Liver (tissue), 9 donors: Measurements from ENCODE around the gene ANKRD13D. TPM values are rescaled to one million over a fixed set of nuclear protein-coding genes. Genes with fewer than 3 reads are reported as not detected.

ENCODE experiments used
- DNase-seq: peaks from one replicate; pipeline ENCODE4 v3.0.0-alpha.2; 2017; ENCODE audit warnings: low spot score
- H3K27ac ChIP-seq, 2 donors: one replicate each; pipeline ENCODE4 v1.7.0; 2013; ENCODE audit warnings: inconsistent platforms in 2 of 2, low read length in 2 of 2, control low read depth in 1 of 2, low read depth in 1 of 2, mild to moderate bottlenecking in 1 of 2
- H3K27me3 ChIP-seq, 4 donors: one replicate each; pipeline versions ENCODE4 v1.6.1 to v1.7.0; 2013; ENCODE audit warnings: low read length in 3 of 4, inconsistent platforms in 1 of 4, mild to moderate bottlenecking in 1 of 4, moderate library complexity in 1 of 4; ENCODE audit not compliant: control insufficient read depth in 4 of 4, insufficient read depth in 4 of 4
- H3K36me3 ChIP-seq, 4 donors: one replicate each; pipeline versions ENCODE4 v1.6.1 to v1.7.0; 2013; ENCODE audit warnings: low read length in 3 of 4, mild to moderate bottlenecking in 3 of 4, low read depth in 1 of 4, moderate library complexity in 1 of 4; ENCODE audit not compliant: control insufficient read depth in 4 of 4, insufficient read depth in 3 of 4
- H3K4me1 ChIP-seq, 4 donors: one replicate each; pipeline versions ENCODE4 v1.6.1 to v1.7.0; 2013; ENCODE audit warnings: low read length in 3 of 4, mild to moderate bottlenecking in 3 of 4, moderate library complexity in 1 of 4; ENCODE audit not compliant: control insufficient read depth in 4 of 4, insufficient read depth in 4 of 4
- H3K4me3 ChIP-seq, 3 donors: one replicate each; pipeline versions ENCODE4 v1.6.1 to v1.7.0; 2013; ENCODE audit warnings: low read length in 3 of 3, control low read depth in 1 of 3, low read depth in 1 of 3, mild to moderate bottlenecking in 1 of 3
- H3K9ac ChIP-seq, 2 donors: one replicate each; pipeline ENCODE4 v1.7.0; 2013; ENCODE audit warnings: low read length in 2 of 2, mild to moderate bottlenecking in 2 of 2, moderate library complexity in 2 of 2, control low read depth in 1 of 2, low read depth in 1 of 2
- H3K9me3 ChIP-seq, 4 donors: one replicate each; pipeline versions ENCODE4 v1.6.1 to v1.7.0; 2013; ENCODE audit warnings: low read length in 3 of 4; ENCODE audit not compliant: control insufficient read depth in 4 of 4
- FOXA1 ChIP-seq: IDR thresholded peaks from 2 replicates; pipeline ENCODE4 v1.6.1; 2016; ENCODE audit warnings: antibody characterized with exemption
- FOXA2 ChIP-seq: IDR thresholded peaks from 2 replicates; pipeline ENCODE4 v1.6.1; 2016; ENCODE audit warnings: antibody characterized with exemption
- GABPA ChIP-seq, 2 donors: IDR thresholded peaks in 1 of 2; conservative IDR thresholded peaks in 1 of 2; 2 replicates each; pipeline ENCODE4 v1.6.1; 2016; ENCODE audit warnings: antibody characterized with exemption in 2 of 2, mild to moderate bottlenecking in 1 of 2, moderate library complexity in 1 of 2
- HNF4G ChIP-seq: IDR thresholded peaks from 2 replicates; pipeline ENCODE4 v1.6.1; 2016; ENCODE audit warnings: antibody characterized with exemption
- JUND ChIP-seq, 2 donors: IDR thresholded peaks; 2 replicates each; pipeline ENCODE4 v1.6.1; 2016; ENCODE audit warnings: antibody characterized with exemption in 2 of 2
- RAD21 ChIP-seq, 2 donors: IDR thresholded peaks; 2 replicates each; pipeline ENCODE4 v1.6.1; 2016; ENCODE audit warnings: antibody characterized with exemption in 2 of 2, mild to moderate bottlenecking in 2 of 2
- RXRA ChIP-seq, 2 donors: IDR thresholded peaks; 2 replicates each; pipeline ENCODE4 v1.6.1; 2017 to 2018; ENCODE audit warnings: antibody characterized with exemption in 2 of 2, mild to moderate bottlenecking in 1 of 2
- TAF1 ChIP-seq: conservative IDR thresholded peaks from 2 replicates; pipeline ENCODE4 v1.6.1; 2016; ENCODE audit warnings: antibody characterized with exemption, mild to moderate bottlenecking
- WGBS: extraction: QIAGEN DNeasy Blood & Tissue Kit; methylation state at CpG from one replicate; pipeline ENCODE4 v1.1.7; 2013; 5-methylcytosine and 5-hydroxymethylcytosine counted together
- polyA plus RNA-seq, 2 donors: library from polyadenylated mRNA; stranded (reverse) in 1 of 2; unstranded in 1 of 2; fragments of 200-250 nt in 1 of 2; fragments of >200 nt in 1 of 2; fragmentation: Nextera tagmentation in 1 of 2; extraction: Ambion mirVana in 1 of 2; gene quantifications; one replicate each; pipeline versions ENCODE4 v1.2.1 to v1.2.3, GENCODE V29; 2013 to 2015
- total RNA-seq, 2 donors: library from RNA; depleted of rRNA; stranded (reverse); fragments of >200 nt; gene quantifications; one replicate each; pipeline ENCODE4 v1.2.3, GENCODE V29; 2014
- TF ChIP-seq, protein P1 (sequence below): IDR thresholded peaks from 2 replicates; pipeline ENCODE4 v1.6.1; 2016; ENCODE audit warnings: antibody characterized with exemption
- TF ChIP-seq, protein P2 (sequence below): IDR thresholded peaks from 2 replicates; pipeline ENCODE4 v1.6.1; 2016; ENCODE audit warnings: antibody characterized with exemption
- TF ChIP-seq, protein P3 (sequence below): fragments of 150-350 bp; IDR thresholded peaks from 2 replicates; pipeline ENCODE4 v1.5.1; 2017; ENCODE audit warnings: improper control_type of control experiment, low read depth, low read length; ENCODE audit not compliant: missing input control
- TF ChIP-seq, protein P4 (sequence below): IDR thresholded peaks from 2 replicates; pipeline ENCODE4 v1.6.1; 2016; ENCODE audit warnings: antibody characterized with exemption
- TF ChIP-seq, protein P5 (sequence below): IDR thresholded peaks from 2 replicates; pipeline ENCODE4 v1.6.1; 2016; ENCODE audit warnings: antibody characterized with exemption, mild to moderate bottlenecking
- donor health status: healthy.
- donor health status: healthy.
- donor health status: healthy.
- donor health status: healthy.
- donor health status: healthy.

Gene ANKRD13D
- total and polyA plus RNA-seq, 4 donors = 5.5 to 15.0 (median 5.9) TPM

DNA sequence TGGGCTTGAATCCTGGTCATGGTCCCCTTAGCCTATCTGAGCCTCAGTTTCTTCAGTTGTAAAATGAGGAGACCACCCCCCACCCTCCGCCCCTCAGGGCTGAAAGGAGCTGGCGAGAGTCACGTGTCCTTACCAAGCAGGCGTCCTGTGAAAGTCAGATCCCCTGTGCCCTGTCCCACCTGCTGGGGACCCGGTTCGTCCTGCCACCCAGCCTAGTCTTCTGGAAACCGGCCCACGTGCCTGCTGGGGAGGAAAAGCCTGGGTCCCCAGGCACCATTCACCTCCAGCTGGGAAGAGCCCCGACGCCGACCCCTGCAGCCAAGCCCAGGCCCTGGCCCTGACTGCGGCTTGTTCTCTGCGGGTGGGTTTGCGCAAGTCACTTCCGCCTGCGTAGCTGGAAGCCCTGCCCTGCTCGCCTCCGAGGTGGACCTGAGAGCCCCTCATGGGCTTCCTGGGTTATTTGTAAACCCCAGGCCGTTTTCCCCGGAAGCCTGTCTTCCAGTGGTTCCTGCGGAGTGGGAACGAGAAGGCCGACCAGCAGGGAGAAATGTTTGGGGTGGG, 13.5 kb downstream of the ANKRD13D start:
- Histone ChIP-seq H3K9ac (peak overlapping the region; percentile 58 to 62), H3K9me3 (no peaks in the 10 kb centered on the region), H3K36me3 (peaks cover 5 to 21% (median 8%) of the 10 kb centered on the region in 4 donors), H3K4me1 (peaks cover 13 to 35% (median 20%) of the 10 kb centered on the region in 4 donors), H3K27ac (peak overlapping the region; percentile 74 to 75), H3K4me3 (peak overlapping the region; percentile 71 to 88 (median 83)), H3K27me3 (no peaks in the 10 kb centered on the region)
- TF ChIP-seq GABPA (IDR thresholded peaks at IDR 0.05 in 1 of 2, conservative IDR thresholded peaks at IDR 0.05 in 1 of 2) = no peak
- TF ChIP-seq JUND (IDR thresholded peaks at IDR 0.05) = no peak
- no peak for TF ChIP-seq RXRA (IDR thresholded peaks at IDR 0.05)
- TF ChIP-seq RAD21 (IDR thresholded peaks at IDR 0.05) = no peak
- TF ChIP-seq, protein P1, sequence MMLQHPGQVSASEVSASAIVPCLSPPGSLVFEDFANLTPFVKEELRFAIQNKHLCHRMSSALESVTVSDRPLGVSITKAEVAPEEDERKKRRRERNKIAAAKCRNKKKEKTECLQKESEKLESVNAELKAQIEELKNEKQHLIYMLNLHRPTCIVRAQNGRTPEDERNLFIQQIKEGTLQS = no peak
- TF ChIP-seq, protein P2, sequence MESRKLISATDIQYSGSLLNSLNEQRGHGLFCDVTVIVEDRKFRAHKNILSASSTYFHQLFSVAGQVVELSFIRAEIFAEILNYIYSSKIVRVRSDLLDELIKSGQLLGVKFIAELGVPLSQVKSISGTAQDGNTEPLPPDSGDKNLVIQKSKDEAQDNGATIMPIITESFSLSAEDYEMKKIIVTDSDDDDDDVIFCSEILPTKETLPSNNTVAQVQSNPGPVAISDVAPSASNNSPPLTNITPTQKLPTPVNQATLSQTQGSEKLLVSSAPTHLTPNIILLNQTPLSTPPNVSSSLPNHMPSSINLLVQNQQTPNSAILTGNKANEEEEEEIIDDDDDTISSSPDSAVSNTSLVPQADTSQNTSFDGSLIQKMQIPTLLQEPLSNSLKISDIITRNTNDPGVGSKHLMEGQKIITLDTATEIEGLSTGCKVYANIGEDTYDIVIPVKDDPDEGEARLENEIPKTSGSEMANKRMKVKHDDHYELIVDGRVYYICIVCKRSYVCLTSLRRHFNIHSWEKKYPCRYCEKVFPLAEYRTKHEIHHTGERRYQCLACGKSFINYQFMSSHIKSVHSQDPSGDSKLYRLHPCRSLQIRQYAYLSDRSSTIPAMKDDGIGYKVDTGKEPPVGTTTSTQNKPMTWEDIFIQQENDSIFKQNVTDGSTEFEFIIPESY = no peak
- no peak for TF ChIP-seq FOXA1
- no peak for TF ChIP-seq HNF4G
- TF ChIP-seq, protein P3, sequence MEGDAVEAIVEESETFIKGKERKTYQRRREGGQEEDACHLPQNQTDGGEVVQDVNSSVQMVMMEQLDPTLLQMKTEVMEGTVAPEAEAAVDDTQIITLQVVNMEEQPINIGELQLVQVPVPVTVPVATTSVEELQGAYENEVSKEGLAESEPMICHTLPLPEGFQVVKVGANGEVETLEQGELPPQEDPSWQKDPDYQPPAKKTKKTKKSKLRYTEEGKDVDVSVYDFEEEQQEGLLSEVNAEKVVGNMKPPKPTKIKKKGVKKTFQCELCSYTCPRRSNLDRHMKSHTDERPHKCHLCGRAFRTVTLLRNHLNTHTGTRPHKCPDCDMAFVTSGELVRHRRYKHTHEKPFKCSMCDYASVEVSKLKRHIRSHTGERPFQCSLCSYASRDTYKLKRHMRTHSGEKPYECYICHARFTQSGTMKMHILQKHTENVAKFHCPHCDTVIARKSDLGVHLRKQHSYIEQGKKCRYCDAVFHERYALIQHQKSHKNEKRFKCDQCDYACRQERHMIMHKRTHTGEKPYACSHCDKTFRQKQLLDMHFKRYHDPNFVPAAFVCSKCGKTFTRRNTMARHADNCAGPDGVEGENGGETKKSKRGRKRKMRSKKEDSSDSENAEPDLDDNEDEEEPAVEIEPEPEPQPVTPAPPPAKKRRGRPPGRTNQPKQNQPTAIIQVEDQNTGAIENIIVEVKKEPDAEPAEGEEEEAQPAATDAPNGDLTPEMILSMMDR = no peak
- TF ChIP-seq TAF1 = no peak
- TF ChIP-seq, protein P4, sequence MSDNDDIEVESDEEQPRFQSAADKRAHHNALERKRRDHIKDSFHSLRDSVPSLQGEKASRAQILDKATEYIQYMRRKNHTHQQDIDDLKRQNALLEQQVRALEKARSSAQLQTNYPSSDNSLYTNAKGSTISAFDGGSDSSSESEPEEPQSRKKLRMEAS = no peak
- TF ChIP-seq, protein P5, sequence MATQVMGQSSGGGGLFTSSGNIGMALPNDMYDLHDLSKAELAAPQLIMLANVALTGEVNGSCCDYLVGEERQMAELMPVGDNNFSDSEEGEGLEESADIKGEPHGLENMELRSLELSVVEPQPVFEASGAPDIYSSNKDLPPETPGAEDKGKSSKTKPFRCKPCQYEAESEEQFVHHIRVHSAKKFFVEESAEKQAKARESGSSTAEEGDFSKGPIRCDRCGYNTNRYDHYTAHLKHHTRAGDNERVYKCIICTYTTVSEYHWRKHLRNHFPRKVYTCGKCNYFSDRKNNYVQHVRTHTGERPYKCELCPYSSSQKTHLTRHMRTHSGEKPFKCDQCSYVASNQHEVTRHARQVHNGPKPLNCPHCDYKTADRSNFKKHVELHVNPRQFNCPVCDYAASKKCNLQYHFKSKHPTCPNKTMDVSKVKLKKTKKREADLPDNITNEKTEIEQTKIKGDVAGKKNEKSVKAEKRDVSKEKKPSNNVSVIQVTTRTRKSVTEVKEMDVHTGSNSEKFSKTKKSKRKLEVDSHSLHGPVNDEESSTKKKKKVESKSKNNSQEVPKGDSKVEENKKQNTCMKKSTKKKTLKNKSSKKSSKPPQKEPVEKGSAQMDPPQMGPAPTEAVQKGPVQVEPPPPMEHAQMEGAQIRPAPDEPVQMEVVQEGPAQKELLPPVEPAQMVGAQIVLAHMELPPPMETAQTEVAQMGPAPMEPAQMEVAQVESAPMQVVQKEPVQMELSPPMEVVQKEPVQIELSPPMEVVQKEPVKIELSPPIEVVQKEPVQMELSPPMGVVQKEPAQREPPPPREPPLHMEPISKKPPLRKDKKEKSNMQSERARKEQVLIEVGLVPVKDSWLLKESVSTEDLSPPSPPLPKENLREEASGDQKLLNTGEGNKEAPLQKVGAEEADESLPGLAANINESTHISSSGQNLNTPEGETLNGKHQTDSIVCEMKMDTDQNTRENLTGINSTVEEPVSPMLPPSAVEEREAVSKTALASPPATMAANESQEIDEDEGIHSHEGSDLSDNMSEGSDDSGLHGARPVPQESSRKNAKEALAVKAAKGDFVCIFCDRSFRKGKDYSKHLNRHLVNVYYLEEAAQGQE = no peak
- no peak for TF ChIP-seq FOXA2
- WGBS = 8% methylated on average over 23 of the region's 23 CpGs
- no peak for DNase-seq
